HAP-1 (cell line): ENCODE results near the gene SMYD2.

Experiments used
- DNase-seq, 2 experiments: peaks; one replicate each; pipeline ENCODE4 v3.0.0-alpha.2; 2016 to 2020; ENCODE audit warnings: low spot score in 2 of 2
- H3K27me3 ChIP-seq: fragments of 250-450 bp; sonication (Bioruptor Pico); 2 replicates; pipeline ENCODE4 v1.5.1; 2020; ENCODE audit warnings: low read depth, mild to moderate bottlenecking, moderate library complexity
- H3K36me3 ChIP-seq: fragments of 250-450 bp; sonication (Bioruptor Pico); replicated peaks from 2 replicates; pipeline ENCODE4 v1.5.1; 2020; ENCODE audit warnings: mild to moderate bottlenecking
- H3K4me1 ChIP-seq: fragments of 250-450 bp; sonication (Bioruptor Pico); 2 replicates; pipeline ENCODE4 v1.5.1; 2020; ENCODE audit warnings: mild to moderate bottlenecking
- H3K4me3 ChIP-seq: fragments of 250-450 bp; sonication (Bioruptor Pico); 2 replicates; pipeline ENCODE4 v1.5.1; 2020; ENCODE audit warnings: mild to moderate bottlenecking, moderate library complexity
- H3K9me3 ChIP-seq: fragments of 250-450 bp; sonication (Bioruptor Pico); 2 replicates; pipeline ENCODE4 v1.5.1; 2020; ENCODE audit warnings: mild to moderate bottlenecking, moderate library complexity
- in situ Hi-C: fragments of 300-500 bp; cut with MboI; formaldehyde crosslinking; loops from 3 replicates; pipeline ENCODE4 v1.14.3; 2020; ENCODE audit warnings: low sequenced_read_pairs, inconsistent platforms, mixed read lengths

The SMYD2 gene

GRCh38 chr1:214318956-214319736, 38.2 kb downstream of the SMYD2 start:
- Histone ChIP-seq H3K36me3 (no peaks in the 10 kb centered on the region; the same call in 1 of the 2 replicates), H3K4me1 (no peaks in the 10 kb centered on the region), H3K9me3 (no peaks in the 10 kb centered on the region), H3K4me3 (no peak overlapping the region), H3K27me3 (no peaks in the 10 kb centered on the region)
- in situ Hi-C loops = no loop called here
- DNase-seq = no peak

- H3K4me1 ChIP-seq = no peaks in the 10 kb centered on the region
- H3K36me3 ChIP-seq = no peaks in the 10 kb centered on the region; the same call in 1 of the 2 replicates
- in situ Hi-C loops = no loop called here
- DNase-seq = no peak
- H3K4me3 ChIP-seq = no peak overlapping the region
- H3K9me3 ChIP-seq = no peaks in the 10 kb centered on the region
- no peaks in the 10 kb centered on the region for H3K27me3 ChIP-seq
Observed at GRCh38 chr1:214319938-214320337, 39.0 kb downstream of the SMYD2 start.

DNA sequence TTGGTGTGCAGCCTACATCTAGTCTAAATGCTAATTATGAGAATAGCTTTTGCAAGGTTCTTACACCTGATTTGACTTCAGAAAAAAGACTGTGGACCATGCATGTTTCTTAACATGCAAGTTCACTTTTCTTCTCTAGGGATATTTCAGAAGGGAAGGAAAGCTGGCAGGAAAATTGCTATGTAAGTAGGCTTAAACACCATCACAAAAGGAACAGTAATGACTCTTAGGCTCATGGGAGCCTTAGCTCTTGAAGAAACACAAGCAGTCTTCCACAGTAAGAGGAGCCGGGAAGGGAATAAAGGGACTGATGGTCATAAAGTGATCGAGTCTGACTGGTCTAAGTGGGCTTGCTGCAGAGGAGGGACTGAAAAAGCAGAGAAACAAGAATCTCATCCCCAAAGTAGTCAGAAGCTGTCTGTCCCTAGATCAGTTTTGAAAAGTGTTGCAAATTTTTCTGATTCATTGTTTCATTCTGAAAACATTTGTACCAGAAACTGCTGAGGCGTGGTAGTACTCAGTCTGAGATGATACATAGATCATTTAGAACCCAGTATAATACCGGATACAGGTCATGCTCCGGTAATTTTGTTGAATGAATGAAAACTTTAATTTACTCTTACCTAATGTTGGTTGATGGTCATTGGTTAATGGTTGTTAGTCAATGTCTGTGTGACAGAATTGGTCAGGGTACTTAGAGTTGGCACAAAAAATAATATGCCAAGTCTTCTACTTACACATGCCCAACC, 40.9 kb downstream of the SMYD2 start:
- Histone ChIP-seq H3K9me3 (no peaks in the 10 kb centered on the region), H3K36me3 (no peaks in the 10 kb centered on the region; the same call in 1 of the 2 replicates), H3K27me3 (no peaks in the 10 kb centered on the region), H3K4me1 (no peaks in the 10 kb centered on the region), H3K4me3 (no peak overlapping the region)
- no peak for DNase-seq
- in situ Hi-C loops = no loop called here

GRCh38 chr1:214324896-214325800, 44.2 kb downstream of the SMYD2 start:
- no peaks in the 10 kb centered on the region for H3K9me3 ChIP-seq
- no peaks in the 10 kb centered on the region for H3K27me3 ChIP-seq
- H3K36me3 ChIP-seq = peaks cover 4% of the 10 kb centered on the region
- DNase-seq = no peak
- in situ Hi-C loops = loop anchor here (5.0 to 25.0 kb wide), 2 partner anchors 63 to 1212 kb away; no protein-coding TSS in a partner anchor
- H3K4me3 ChIP-seq = no peak overlapping the region
- no peaks in the 10 kb centered on the region for H3K4me1 ChIP-seq

- Histone ChIP-seq H3K4me3 (no peak overlapping the region), H3K36me3 (peaks cover 4% of the 10 kb centered on the region), H3K27me3 (no peaks in the 10 kb centered on the region), H3K4me1 (no peaks in the 10 kb centered on the region), H3K9me3 (no peaks in the 10 kb centered on the region)
- DNase-seq = no peak
- in situ Hi-C loops = loop anchor here (5.0 to 25.0 kb wide), 2 partner anchors 64 to 1211 kb away; no protein-coding TSS in a partner anchor
Observed at GRCh38 chr1:214326406-214326805, 45.4 kb downstream of the SMYD2 start.

GRCh38 chr1:214327514-214327913, 46.6 kb downstream of the SMYD2 start:
- H3K36me3 ChIP-seq = peaks cover 4% of the 10 kb centered on the region
- H3K27me3 ChIP-seq = no peaks in the 10 kb centered on the region
- no peaks in the 10 kb centered on the region for H3K4me1 ChIP-seq
- no peak overlapping the region for H3K4me3 ChIP-seq
- no peaks in the 10 kb centered on the region for H3K9me3 ChIP-seq
- no peak for DNase-seq
- in situ Hi-C loops = loop anchor here (5.0 to 25.0 kb wide), 2 partner anchors 65 to 1210 kb away; no protein-coding TSS in a partner anchor

DNA sequence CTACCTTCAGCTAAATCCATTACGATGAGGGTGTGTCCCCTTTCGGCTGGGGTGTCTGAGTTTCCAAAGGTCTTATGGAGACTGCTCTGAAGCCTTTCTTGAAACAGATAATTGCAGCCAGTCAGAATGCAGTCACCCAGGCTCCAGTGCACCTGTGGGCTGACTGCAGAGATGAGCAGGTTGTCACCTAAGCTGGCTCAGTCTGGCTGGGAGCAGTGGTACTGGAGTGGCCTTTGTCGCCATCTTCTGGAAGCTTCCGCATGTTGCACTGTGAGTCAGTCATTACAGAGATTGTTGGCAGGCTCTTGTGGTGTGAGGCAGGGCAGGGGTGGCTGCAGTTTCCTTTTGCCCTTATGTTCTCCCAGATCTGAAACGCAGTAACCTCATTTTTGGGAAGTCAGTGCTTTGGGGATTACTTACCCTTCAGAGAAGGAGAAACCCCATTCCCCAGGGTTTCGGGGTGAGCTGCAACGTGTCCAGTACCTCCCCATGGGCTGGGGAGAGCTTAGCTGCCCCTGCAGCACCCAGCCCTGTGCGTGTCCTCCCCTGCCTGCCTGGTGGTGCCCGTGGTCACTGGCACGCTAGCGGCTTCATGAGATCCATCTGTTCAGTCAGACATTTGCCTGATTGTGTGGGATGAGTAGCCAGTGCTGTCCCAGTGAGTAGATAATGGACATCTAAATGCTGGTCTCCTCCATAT, 48.0 kb downstream of the SMYD2 start:
- H3K4me3 ChIP-seq = no peak overlapping the region
- H3K4me1 ChIP-seq = no peaks in the 10 kb centered on the region
- peaks cover 4% of the 10 kb centered on the region; the same call in 1 of the 2 replicates for H3K36me3 ChIP-seq
- H3K27me3 ChIP-seq = no peaks in the 10 kb centered on the region
- peak; percentile 56 to 82 for DNase-seq
- no peaks in the 10 kb centered on the region for H3K9me3 ChIP-seq
- in situ Hi-C loops = loop anchor here (5.0 to 25.0 kb wide), 2 partner anchors 67 to 1208 kb away; no protein-coding TSS in a partner anchor

GRCh38 chr1:214329470-214330220, 48.7 kb downstream of the SMYD2 start:
- peaks cover 4% of the 10 kb centered on the region; the same call in 1 of the 2 replicates for H3K36me3 ChIP-seq
- no peaks in the 10 kb centered on the region for H3K9me3 ChIP-seq
- in situ Hi-C loops = loop anchor here (5.0 to 25.0 kb wide), 4 partner anchors 67 to 1208 kb away; no protein-coding TSS in a partner anchor
- H3K4me1 ChIP-seq = no peaks in the 10 kb centered on the region
- H3K4me3 ChIP-seq = no peak overlapping the region
- no peak for DNase-seq
- H3K27me3 ChIP-seq = no peaks in the 10 kb centered on the region

DNA sequence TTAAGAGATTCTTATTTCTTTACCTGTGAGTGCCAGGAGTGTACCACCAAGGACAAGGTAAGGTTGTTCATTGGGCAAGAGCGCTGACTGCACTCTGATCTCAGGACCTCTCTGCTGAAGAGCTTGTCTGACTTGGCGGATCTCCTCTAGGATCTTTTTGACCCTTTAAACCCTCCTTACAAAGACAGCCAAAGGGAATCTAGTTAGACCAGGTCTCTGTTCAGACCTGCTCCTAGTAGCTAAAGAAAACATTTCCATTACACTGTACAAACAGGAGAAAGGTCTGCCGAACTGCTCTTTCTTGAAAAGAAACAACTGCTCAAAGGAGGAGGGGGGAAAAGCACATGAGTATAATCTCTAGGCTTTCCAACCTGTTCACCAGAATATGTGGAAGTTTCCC, 49.3 kb downstream of the SMYD2 start:
- H3K27me3 ChIP-seq = no peaks in the 10 kb centered on the region
- H3K36me3 ChIP-seq = peaks cover 4% of the 10 kb centered on the region; the same call in 1 of the 2 replicates
- in situ Hi-C loops = loop anchor here (5.0 to 25.0 kb wide), 3 partner anchors 123 to 1207 kb away; no protein-coding TSS in a partner anchor
- no peaks in the 10 kb centered on the region for H3K9me3 ChIP-seq
- H3K4me1 ChIP-seq = no peaks in the 10 kb centered on the region
- DNase-seq = no peak
- no peak overlapping the region for H3K4me3 ChIP-seq

DNA sequence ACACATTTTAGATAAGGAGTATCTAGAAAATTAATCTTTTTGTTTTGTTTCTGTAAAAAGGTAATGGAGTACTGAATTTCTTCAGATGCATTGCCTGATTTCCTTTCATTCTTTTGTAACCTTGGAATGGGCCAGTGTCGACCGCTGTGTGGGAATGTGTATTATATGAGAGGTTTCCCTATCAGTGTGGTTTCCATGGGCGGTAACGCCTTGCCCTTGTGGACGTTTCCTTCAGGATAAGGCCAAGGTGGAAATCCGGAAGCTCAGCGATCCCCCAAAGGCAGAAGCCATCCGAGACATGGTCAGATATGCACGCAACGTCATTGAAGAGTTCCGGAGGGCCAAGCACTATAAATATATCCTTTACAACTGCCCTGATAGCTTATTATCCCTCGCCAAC, 49.8 kb downstream of the SMYD2 start:
- H3K36me3 ChIP-seq = peaks cover 4% of the 10 kb centered on the region; the same call in 1 of the 2 replicates
- H3K27me3 ChIP-seq = no peaks in the 10 kb centered on the region
- H3K9me3 ChIP-seq = no peaks in the 10 kb centered on the region
- H3K4me3 ChIP-seq = no peak overlapping the region
- no peaks in the 10 kb centered on the region for H3K4me1 ChIP-seq
- DNase-seq = no peak
- in situ Hi-C loops = loop anchor here (5.0 to 25.0 kb wide), 3 partner anchors 123 to 1207 kb away; no protein-coding TSS in a partner anchor

DNA sequence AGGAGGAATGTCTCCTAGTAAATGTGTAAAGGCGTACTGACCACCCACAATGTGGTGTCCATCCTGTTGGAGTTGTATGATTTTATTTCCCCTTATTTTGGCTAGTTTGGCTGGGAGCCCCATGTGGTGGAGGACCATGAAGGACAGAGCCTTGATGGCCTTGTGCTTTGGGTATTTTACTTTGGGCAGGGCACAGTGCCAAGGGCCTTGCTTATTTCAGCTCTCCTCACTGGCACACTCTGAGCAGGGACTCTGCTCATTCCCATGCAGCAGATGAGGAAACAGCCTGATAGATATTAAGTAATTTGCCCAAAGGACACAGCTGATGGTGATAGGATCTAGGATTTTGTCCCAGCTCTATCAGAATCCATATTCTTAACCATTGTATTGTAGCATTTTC, 50.2 kb downstream of the SMYD2 start:
- no peak for DNase-seq
- no peak overlapping the region for H3K4me3 ChIP-seq
- no peaks in the 10 kb centered on the region for H3K27me3 ChIP-seq
- no peaks in the 10 kb centered on the region for H3K9me3 ChIP-seq
- peaks cover 4% of the 10 kb centered on the region; the same call in 1 of the 2 replicates for H3K36me3 ChIP-seq
- in situ Hi-C loops = loop anchor here (5.0 to 25.0 kb wide), 3 partner anchors 124 to 1206 kb away; no protein-coding TSS in a partner anchor
- H3K4me1 ChIP-seq = no peaks in the 10 kb centered on the region
